K562 (cell line): ENCODE measurements around the gene LGR6. TPM values are rescaled to one million over a fixed set of nuclear protein-coding genes. Genes with fewer than 3 reads are reported as not detected.

Source experiments
- ATF7 ChIP-seq: fragments of 450-650 bp; IDR thresholded peaks from 2 replicates; pipeline ENCODE4 v1.7.1; 2014; ENCODE audit warnings: mild to moderate bottlenecking, moderate library complexity
- BMI1 ChIP-seq: fragments of 150-350 bp; IDR thresholded peaks from 2 replicates; pipeline ENCODE4 v1.6.1; 2014; ENCODE audit warnings: low read length
- CREM ChIP-seq: IDR thresholded peaks from 2 replicates; pipeline ENCODE4 v1.6.1; 2014; ENCODE audit warnings: antibody characterized with exemption, low read depth
- FOXJ2 ChIP-seq: fragments of 200-800 bp; sonication (Bioruptor generic); IDR thresholded peaks from 2 replicates; pipeline ENCODE4 v1.6.1; 2016; ENCODE audit warnings: missing genetic modification characterization, missing compliant biosample characterization
- HMBOX1 ChIP-seq: sonication (generic); IDR thresholded peaks from 2 replicates; pipeline ENCODE4 v1.6.1; 2016
- HMG20A ChIP-seq: fragments of 450-650 bp; formaldehyde crosslinking; conservative IDR thresholded peaks from 2 replicates; pipeline ENCODE4 v1.4.0; 2020; ENCODE audit warnings: mild to moderate bottlenecking, mixed read lengths
- HOXB6 ChIP-seq: fragments of 250-450 bp; sonication (Bioruptor Pico); IDR thresholded peaks from 2 replicates; pipeline ENCODE4 v1.5.1; 2022; ENCODE audit warnings: mild to moderate bottlenecking, borderline replicate concordance
- ILF3 ChIP-seq: fragments of 450-650 bp; IDR thresholded peaks from 2 replicates; pipeline ENCODE4 v1.6.1; 2018; ENCODE audit warnings: antibody characterized with exemption, mild to moderate bottlenecking, moderate library complexity, borderline replicate concordance
- LEF1 ChIP-seq: fragments of 450-650 bp; IDR thresholded peaks from 2 replicates; pipeline ENCODE4 v1.6.1; 2016; ENCODE audit warnings: mild to moderate bottlenecking
- NFIC ChIP-seq: fragments of 450-650 bp; IDR thresholded peaks from 2 replicates; pipeline ENCODE4 v1.6.1; 2017; ENCODE audit warnings: mild to moderate bottlenecking, inconsistent platforms
- PTRF ChIP-seq: fragments of 450-650 bp; IDR thresholded peaks from 2 replicates; pipeline ENCODE4 v1.6.1; 2016; ENCODE audit warnings: mild to moderate bottlenecking, missing genetic modification characterization, missing compliant biosample characterization
- RCOR1 ChIP-seq, 2 experiments: IDR thresholded peaks; 2 replicates each; pipeline ENCODE4 v1.6.1; 2012; ENCODE audit warnings: low read depth in 2 of 2, low read length in 2 of 2, borderline replicate concordance in 1 of 2, improper control_type of control experiment in 1 of 2
- TBL1XR1 ChIP-seq, 2 experiments: IDR thresholded peaks; 2 replicates each; pipeline ENCODE4 v1.6.1; 2012; ENCODE audit warnings: improper control_type of control experiment in 2 of 2, low read length in 2 of 2, mild to moderate bottlenecking in 1 of 2
- ZNF77 ChIP-seq: fragments of 250-450 bp; sonication (Bioruptor Pico); IDR thresholded peaks from 2 replicates; pipeline ENCODE4 v1.5.0; 2020
- polyA plus RNA-seq, 8 experiments: library from polyadenylated mRNA; depleted of rRNA in 4 of 8; stranded (reverse) in 5 of 8; unstranded in 3 of 8; fragments of >200 nt; fragmentation: Nextera tagmentation in 2 of 8; fragmentation: Illumina TruSeq in 1 of 8; extraction: Ambion mirVana in 2 of 8; extraction: Trizol in 1 of 8; gene quantifications; 2 replicates each; pipeline versions ENCODE4 v1.2.1 to v1.2.3, GENCODE V29; 2011 to 2014; ENCODE audit warnings: inconsistent platforms in 1 of 8, missing spikeins in 1 of 8
- total RNA-seq, 7 experiments: library from RNA; depleted of rRNA in 6 of 7; stranded (reverse); fragments of >200 nt in 6 of 7; fragmentation: Illumina TruSeq in 2 of 7; extraction: Trizol in 2 of 7; gene quantifications; 2 replicates each; pipeline versions ENCODE4 v1.2.1 to v1.2.3, GENCODE V29; 2011 to 2021; ENCODE audit warnings: low replicate concordance in 1 of 7
- TF ChIP-seq, protein P1 (sequence below): sonication (generic); formaldehyde crosslinking; IDR thresholded peaks from 2 replicates; pipeline ENCODE4 v1.8.0; 2022; ENCODE audit warnings: mild to moderate bottlenecking, missing genetic modification reagents

LGR6 gene
- total and polyA plus RNA-seq, 9 of the 15 experiments (the other 6 are each of a cell fraction or from before 2014, with no cell fraction given): 0.01 to 0.54 (median 0.17) TPM; not detected in 1

DNA sequence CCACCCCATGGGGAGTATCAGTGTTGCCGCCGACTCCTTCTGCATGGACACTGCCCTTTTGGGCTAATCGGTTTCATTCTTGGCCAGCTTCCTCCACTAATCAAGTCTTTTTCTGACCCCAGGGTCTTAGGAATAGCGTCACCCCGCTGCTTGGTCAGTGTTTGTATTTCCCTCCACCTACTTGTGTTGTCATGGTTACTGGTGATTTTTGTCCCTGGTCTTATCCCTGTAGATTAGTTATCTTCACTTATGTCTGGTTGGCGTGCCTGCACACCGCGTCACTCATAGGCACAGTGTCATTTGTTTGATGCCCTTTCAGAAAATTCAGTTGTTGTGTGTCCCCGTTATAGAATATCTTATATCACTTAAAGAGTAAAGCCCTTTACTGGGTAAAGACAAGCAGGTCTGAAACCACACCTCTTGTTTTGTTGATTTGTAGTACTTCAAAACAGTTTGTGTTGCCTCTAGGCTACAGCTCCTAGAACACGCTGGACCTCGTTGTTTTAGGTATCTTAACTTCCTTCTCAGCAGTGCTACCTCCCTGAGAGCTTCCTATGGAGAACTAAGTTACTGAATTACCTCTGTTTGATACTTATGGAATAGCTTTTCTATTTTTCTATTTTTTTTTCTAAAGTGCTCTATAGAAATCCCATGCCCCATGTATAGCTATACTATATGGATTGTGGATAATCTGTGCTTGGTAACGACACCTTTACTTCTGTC is 155.8 kb downstream of the LGR6 start (continued):
- TF ChIP-seq, protein P1, sequence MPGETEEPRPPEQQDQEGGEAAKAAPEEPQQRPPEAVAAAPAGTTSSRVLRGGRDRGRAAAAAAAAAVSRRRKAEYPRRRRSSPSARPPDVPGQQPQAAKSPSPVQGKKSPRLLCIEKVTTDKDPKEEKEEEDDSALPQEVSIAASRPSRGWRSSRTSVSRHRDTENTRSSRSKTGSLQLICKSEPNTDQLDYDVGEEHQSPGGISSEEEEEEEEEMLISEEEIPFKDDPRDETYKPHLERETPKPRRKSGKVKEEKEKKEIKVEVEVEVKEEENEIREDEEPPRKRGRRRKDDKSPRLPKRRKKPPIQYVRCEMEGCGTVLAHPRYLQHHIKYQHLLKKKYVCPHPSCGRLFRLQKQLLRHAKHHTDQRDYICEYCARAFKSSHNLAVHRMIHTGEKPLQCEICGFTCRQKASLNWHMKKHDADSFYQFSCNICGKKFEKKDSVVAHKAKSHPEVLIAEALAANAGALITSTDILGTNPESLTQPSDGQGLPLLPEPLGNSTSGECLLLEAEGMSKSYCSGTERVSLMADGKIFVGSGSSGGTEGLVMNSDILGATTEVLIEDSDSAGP (CRISPR knock-in tag): no peak
- TF ChIP-seq HMG20A (CRISPR knock-in tag) (no peak), ILF3 (no peak), NFIC (0 out of 2 replicates have a peak, but pooled peaks have one; percentile 18), BMI1 (peak; percentile 85; the same call in 1 of the 2 replicates), LEF1 (0 out of 2 replicates have a peak, but pooled peaks have one; percentile 15), TBL1XR1 (IDR thresholded peaks at IDR 0.05; ENCODE audit: low read length in 2 of 2) (no peak), HOXB6 (CRISPR knock-in tag) (no peak), FOXJ2 (tag) (peak; percentile 97), ZNF77 (no peak), ATF7 (no peak), HMBOX1 (peak; percentile 80), PTRF (tag) (no peak), CREM (0 out of 2 replicates have a peak, but pooled peaks have one; percentile 28), RCOR1 (IDR thresholded peaks at IDR 0.05; ENCODE audit: borderline replicate concordance in 1 of 2, low read depth in 2 of 2, low read length in 2 of 2) (0 out of 4 replicates have a peak, but pooled peaks of 1 of the 2 experiments have one; percentile 5)
